ENCODE results near the gene NCAPH2.
A peak's percentile ranks its signal among the peaks of the same experiment; 100 is the strongest.
"Not testable (repeated sequence)": the region's sequence is repeated elsewhere in the genome, so short reads cannot be mapped to it uniquely, and the experiment has no call there.

The NCAPH2 gene

DNA sequence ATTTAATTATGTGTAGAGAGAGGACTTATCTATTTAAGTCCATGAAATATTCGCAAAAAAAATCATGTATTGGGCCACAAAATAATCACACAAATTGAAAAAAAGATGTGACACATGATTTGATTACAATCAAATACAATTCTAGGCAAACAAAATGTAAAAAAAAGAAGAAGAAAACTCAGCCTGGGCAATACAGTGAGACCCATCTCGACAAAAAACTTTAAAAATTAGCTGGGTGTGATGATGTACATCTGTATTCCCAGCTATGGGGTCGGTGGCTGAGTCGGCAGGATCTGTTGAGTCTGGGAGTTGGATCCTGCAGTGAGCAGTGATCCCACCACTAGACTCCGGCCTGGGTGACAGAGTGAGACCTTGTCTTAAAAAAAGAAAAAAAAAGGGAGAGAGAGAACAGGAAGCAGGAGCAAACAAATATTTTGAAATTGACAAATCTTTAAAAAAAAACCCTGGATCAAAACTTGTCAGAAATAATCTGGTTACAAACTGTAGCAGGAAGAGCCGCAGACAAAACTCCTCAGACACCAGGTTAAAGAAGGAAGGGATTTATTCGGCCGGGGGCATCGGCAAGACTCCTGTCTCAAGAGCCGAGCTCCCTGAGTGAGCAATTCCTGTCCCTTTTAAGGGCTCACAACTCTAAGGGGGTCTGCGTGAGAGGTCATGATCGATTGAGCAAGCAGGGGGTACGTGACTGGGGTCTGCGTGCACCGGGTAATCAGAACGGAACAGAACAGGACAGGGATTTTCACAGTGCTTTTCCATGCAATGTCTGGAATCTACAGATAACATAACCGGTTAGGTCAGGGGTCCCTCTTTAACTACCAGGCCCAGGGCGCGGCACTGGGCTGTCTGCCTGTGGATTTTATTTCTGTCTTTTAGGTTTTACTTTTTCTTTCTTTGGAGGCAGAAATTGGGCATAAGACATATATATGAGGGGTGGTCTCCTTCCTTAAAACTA lies 25.1 kb downstream of the NCAPH2 start:
- no peaks in the 10 kb centered on the region for H3K9me3 Mint-ChIP-seq
- peak overlapping the region; percentile 87 for H3K27ac Mint-ChIP-seq
- peaks cover 52% of the 10 kb centered on the region for H3K4me1 Mint-ChIP-seq (ENCODE audit: low read depth)
- no peaks in the 10 kb centered on the region for H3K27me3 Mint-ChIP-seq
- DNase-seq: no peak
- H3K4me3 Mint-ChIP-seq: peak overlapping the region; percentile 90
- H3K36me3 Mint-ChIP-seq (ENCODE audit: low read depth): peaks cover 12% of the 10 kb centered on the region

GRCh38 chr22:50533856-50534711 lies 26.1 kb downstream of the NCAPH2 start:
- not testable (repeated sequence) for H3K27me3 Mint-ChIP-seq; DNase-seq; H3K36me3 Mint-ChIP-seq (ENCODE audit: low read depth); H3K9me3 Mint-ChIP-seq
- Mint-ChIP-seq H3K4me1 (ENCODE audit: low read depth) (peaks cover 50% of the 10 kb centered on the region), H3K27ac (peak overlapping the region; percentile 66), H3K4me3 (peak overlapping the region; percentile 15)

- H3K4me1 Mint-ChIP-seq (ENCODE audit: low read depth): peaks cover 59% of the 10 kb centered on the region
- no peak for DNase-seq
- H3K4me3 Mint-ChIP-seq: no peak overlapping the region
- no peaks in the 10 kb centered on the region for H3K27me3 Mint-ChIP-seq
- H3K27ac Mint-ChIP-seq: peak overlapping the region; percentile 33
- peaks cover 2% of the 10 kb centered on the region for H3K36me3 Mint-ChIP-seq (ENCODE audit: low read depth)
- H3K9me3 Mint-ChIP-seq: no peaks in the 10 kb centered on the region
These were observed 27.1 kb downstream of the NCAPH2 start for GRCh38 chr22:50535113-50535512.

GRCh38 chr22:50536226-50536625 lies 28.2 kb downstream of the NCAPH2 start:
- Mint-ChIP-seq H3K36me3 (ENCODE audit: low read depth) (peaks cover under 1% of the 10 kb centered on the region), H3K9me3 (no peaks in the 10 kb centered on the region), H3K4me1 (ENCODE audit: low read depth) (peaks cover 67% of the 10 kb centered on the region), H3K27me3 (no peaks in the 10 kb centered on the region), H3K4me3 (no peak overlapping the region), H3K27ac (no peak overlapping the region)
- no peak for DNase-seq

GRCh38 chr22:50537765-50538164 lies 29.7 kb downstream of the NCAPH2 start:
- Mint-ChIP-seq H3K4me3 (peak overlapping the region; percentile 59), H3K4me1 (ENCODE audit: low read depth) (peaks cover 78% of the 10 kb centered on the region), H3K9me3 (no peaks in the 10 kb centered on the region), H3K27me3 (no peaks in the 10 kb centered on the region), H3K36me3 (ENCODE audit: low read depth) (no peaks in the 10 kb centered on the region), H3K27ac (peak overlapping the region; percentile 99)
- peak; percentile 9 for DNase-seq

- Mint-ChIP-seq H3K36me3 (ENCODE audit: low read depth) (no peaks in the 10 kb centered on the region), H3K27me3 (no peaks in the 10 kb centered on the region), H3K4me1 (ENCODE audit: low read depth) (peaks cover 74% of the 10 kb centered on the region), H3K4me3 (no peak overlapping the region), H3K9me3 (no peaks in the 10 kb centered on the region), H3K27ac (peak overlapping the region; percentile 91)
- DNase-seq: no peak
These were observed 32.4 kb downstream of the NCAPH2 start for GRCh38 chr22:50540381-50540780.

DNA sequence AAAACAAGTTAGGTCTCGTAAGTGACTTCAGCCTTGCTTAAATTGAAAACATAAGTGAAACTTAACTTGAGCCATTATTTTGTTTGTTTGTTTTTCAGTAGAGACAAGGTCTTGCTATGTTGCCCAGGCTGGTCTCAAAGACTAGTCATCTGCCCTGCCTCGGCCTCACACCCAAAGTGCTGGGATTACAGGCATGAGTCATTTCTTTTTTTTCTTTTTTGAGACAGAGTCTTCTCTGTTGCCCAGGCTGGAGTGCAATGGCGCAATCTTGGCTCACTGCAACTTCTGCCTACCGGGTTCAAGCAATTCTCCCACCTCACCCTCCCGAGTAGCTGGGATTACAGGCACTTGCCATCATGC lies 33.6 kb downstream of the NCAPH2 start:
- Mint-ChIP-seq H3K4me3 (peak overlapping the region; percentile 1), H3K27ac (peak overlapping the region; percentile 91), H3K4me1 (ENCODE audit: low read depth) (peaks cover 78% of the 10 kb centered on the region)
- not testable (repeated sequence) for H3K9me3 Mint-ChIP-seq; DNase-seq; H3K27me3 Mint-ChIP-seq; H3K36me3 Mint-ChIP-seq (ENCODE audit: low read depth)

DNA sequence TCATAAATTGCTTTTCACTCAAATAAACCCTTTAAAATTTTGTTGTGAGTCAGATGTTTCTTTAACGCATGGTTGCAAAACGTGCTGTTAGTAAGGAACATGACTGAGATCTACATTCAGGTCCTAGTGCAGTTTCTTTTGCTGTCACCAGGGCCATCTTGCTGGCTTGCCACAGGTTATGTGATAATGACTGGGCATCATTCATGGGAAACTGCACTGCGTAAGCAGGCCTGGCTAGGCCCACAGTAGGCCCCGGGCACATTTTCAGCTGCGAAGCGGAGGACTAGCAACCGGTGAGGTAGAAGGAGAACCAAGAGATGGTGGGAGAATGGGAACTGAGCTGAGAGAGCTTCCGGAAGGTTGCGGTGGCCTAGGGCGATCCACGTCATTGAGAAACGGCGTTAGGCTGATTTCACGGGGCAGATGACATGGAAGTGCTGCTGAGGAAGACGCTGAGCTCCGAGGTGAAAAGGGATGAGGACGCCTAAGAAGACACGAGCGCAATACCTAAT lies 34.4 kb downstream of the NCAPH2 start:
- Mint-ChIP-seq H3K4me3 (no peak overlapping the region), H3K36me3 (ENCODE audit: low read depth) (no peaks in the 10 kb centered on the region), H3K27me3 (no peaks in the 10 kb centered on the region)

GRCh38 chr22:50544078-50544745 lies 36.2 kb downstream of the NCAPH2 start:
- peak overlapping the region; percentile 45 for H3K4me3 Mint-ChIP-seq
- no peaks in the 10 kb centered on the region for H3K36me3 Mint-ChIP-seq (ENCODE audit: low read depth)
- peak overlapping the region; percentile 72 for H3K27ac Mint-ChIP-seq
- no peaks in the 10 kb centered on the region for H3K27me3 Mint-ChIP-seq
- H3K9me3 Mint-ChIP-seq: no peaks in the 10 kb centered on the region
- H3K4me1 Mint-ChIP-seq (ENCODE audit: low read depth): peaks cover 66% of the 10 kb centered on the region
- peak; percentile 88 for DNase-seq

More for the DNA sequence above, 34.4 kb downstream of the NCAPH2 start:
- DNase-seq: no peak
- H3K9me3 Mint-ChIP-seq: no peaks in the 10 kb centered on the region
- peaks cover 74% of the 10 kb centered on the region for H3K4me1 Mint-ChIP-seq (ENCODE audit: low read depth)
- H3K27ac Mint-ChIP-seq: peak overlapping the region; percentile 91

GRCh38 chr22:50544746-50545253 lies 36.8 kb downstream of the NCAPH2 start:
- H3K27ac Mint-ChIP-seq: peak overlapping the region; percentile 72

GRCh38 chr22:50545522-50546325 lies 37.7 kb downstream of the NCAPH2 start, which contains the start of gene KLHDC7B:
KLHDC7B (plus strand) TSS chr22:50545899; CDS start chr22:50546244, 345 bp downstream.
- H3K9me3 Mint-ChIP-seq: no peaks in the 10 kb centered on the region
- H3K36me3 Mint-ChIP-seq (ENCODE audit: low read depth): peaks cover 3% of the 10 kb centered on the region
- H3K27me3 Mint-ChIP-seq: no peaks in the 10 kb centered on the region
- H3K4me3 Mint-ChIP-seq: peak within 1 kb of the TSS; percentile 23
- peak within 1 kb of the TSS; percentile 72 for H3K27ac Mint-ChIP-seq
- H3K4me1 Mint-ChIP-seq (ENCODE audit: low read depth): peaks cover 66% of the 10 kb centered on the region
- peak; percentile 58 for DNase-seq

More at GRCh38 chr22:50544746-50545253, 36.8 kb downstream of the NCAPH2 start:
- Mint-ChIP-seq H3K36me3 (ENCODE audit: low read depth) (no peaks in the 10 kb centered on the region), H3K27me3 (no peaks in the 10 kb centered on the region), H3K9me3 (no peaks in the 10 kb centered on the region), H3K4me3 (no peak overlapping the region), H3K4me1 (ENCODE audit: low read depth) (peaks cover 64% of the 10 kb centered on the region)
- DNase-seq: peak; percentile 57

DNA sequence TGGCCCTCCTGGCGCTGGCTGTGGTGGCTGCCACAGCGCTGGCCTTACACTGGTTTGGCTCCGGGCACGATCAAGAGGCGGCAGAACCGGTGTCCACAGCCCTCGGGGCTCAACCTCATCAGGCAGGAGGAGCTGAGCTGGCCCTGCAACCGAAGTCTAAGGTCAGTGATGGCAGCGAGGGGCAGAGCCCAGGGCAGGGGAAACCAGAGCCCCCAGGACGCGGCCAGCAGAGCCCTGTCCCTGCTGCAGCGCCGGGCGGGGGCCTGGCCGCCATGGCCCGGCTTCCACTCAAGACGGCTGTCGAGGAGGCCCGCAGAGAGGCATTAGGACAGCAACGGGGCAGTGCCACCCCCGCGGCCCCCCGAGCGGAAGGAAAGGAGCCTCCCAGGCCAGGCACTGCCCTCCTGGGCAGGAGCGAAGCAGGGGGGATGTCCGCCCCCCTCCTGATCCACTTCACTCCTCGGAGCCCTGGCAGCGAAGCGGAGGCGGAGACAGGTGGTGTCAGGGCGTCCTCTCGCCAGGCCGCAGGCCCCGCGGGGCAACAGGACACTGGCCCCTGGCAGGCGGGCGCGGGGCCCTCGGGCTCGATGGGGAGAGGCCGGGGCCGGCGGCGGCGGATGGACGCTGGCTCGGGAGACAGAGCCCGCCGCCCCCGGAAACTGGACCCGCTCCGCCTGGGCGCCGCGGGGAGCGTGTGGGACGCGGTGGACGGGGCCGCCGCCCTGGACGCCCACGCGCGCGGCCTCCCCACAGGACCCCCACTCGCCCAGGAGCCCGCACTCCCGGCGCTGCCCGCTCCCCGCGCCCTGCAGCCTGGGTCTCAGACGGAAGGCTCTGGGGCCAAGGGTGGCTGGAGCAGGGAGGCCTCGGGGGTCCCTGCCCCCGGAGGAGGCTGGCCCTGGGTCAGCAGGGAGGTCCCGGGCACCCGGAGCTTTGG lies 38.6 kb downstream of the NCAPH2 start:
- DNase-seq: no peak
- peaks cover 61% of the 10 kb centered on the region for H3K4me1 Mint-ChIP-seq (ENCODE audit: low read depth)
- no peaks in the 10 kb centered on the region for H3K27me3 Mint-ChIP-seq
- H3K27ac Mint-ChIP-seq: peak overlapping the region; percentile 50
- H3K36me3 Mint-ChIP-seq (ENCODE audit: low read depth): peaks cover 3% of the 10 kb centered on the region
- H3K9me3 Mint-ChIP-seq: no peaks in the 10 kb centered on the region
- peak overlapping the region; percentile 23 for H3K4me3 Mint-ChIP-seq
